DMS53 treated with DMSO at 0.1 percent for 48 hours (cell line): Measurements from ENCODE around the gene SCN5A.
"Not testable (repeated sequence)": the region's sequence is repeated elsewhere in the genome, so short reads cannot be mapped to it uniquely, and the experiment has no call there.

Source experiments
- DNase-seq: peaks from one replicate; lab custom pipeline; 2025; ENCODE audit not compliant: unreplicated experiment; lab: John Stamatoyannopoulos, UW

Gene SCN5A

GRCh38 chr3:38580450-38581382 is 68.8 kb downstream of the SCN5A start:
- DNase-seq, result no peak

DNA sequence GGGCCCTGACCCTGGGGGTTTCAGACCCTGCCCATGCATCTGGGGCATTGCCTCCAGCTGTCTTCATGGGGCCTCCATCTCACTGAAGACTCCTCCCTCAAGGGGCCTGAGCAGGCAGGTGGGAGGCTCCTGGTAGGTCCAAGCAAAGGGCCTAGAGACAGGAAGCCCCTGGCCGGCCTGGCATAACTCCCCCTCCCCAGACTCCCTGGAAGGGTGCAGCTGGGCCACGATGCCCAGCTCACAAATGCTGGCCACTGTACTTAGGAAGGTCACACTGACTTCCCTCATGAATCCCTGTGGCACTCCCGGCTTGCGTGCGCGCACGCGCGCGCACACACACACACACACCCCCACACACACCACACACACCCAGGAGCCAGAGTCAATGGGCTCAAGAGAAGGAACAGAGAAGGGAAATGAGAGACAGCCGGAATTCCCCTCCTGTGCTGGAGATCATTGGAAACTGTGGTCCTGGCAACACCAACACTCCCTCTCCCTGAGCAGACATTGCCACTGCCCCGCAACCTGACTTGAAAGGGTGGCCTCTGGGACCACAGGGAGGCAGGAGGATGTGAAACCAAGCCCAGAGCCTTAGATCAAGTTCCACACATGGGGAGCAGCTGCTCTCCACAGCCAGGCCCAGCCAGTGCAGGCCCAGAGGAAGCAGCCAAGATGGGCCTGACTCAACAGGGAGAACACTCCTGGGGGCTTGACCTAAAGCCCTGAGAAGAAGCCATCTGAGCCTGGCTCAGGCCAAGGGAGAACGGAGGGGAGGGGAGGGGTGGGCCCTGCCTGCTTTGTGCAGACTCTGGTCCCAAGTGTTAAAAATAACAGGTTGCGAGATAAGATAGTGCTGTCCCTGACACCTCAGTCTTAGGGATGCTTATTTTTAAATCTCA is 69.7 kb downstream of the SCN5A start:
- DNase-seq, result no peak

DNA sequence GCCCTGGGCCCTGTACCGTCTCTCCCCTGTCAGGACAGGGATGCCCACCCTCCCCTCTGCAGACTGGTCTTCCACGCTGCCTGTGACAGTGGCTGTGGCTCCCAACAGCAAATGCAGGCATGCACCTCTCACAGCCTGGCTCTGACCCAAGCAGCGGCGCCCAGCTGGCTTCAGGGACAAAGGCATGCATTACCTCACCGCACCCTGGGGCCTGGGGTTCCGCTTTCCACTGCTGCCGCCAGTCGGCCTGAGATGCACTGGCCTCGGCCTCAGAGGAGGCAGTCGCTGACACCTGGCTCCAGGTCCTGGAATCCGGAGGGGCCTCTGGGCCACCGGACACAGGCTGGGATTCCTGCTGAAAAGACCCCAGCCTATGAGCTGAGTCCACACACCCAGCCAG is 70.3 kb downstream of the SCN5A start:
- no peak for DNase-seq

- DNase-seq, result no peak
These were observed 70.9 kb downstream of the SCN5A start for GRCh38 chr3:38578551-38578950.

DNA sequence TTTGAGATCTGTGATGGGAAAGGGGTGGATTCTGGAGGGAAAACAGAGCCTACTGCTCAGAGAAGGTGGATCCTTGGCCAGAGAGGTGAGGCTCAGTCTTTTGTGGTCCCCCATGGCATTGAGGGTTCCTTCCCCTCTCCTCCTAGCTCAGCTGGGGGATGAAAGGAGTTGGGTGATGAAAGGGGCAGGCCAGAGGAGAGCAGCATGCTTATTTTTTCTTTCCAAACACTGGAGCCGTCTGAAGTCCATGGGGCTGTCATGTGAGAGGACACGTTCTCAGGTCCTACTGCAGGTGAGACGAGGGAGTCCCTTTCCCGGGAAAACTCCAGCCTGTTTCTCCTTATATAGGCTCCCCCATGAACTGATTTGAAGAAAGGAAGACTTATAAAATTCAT is 71.4 kb downstream of the SCN5A start:
- DNase-seq, result no peak

- no peak for DNase-seq
These were observed 72.0 kb downstream of the SCN5A start for GRCh38 chr3:38577371-38578080.

GRCh38 chr3:38576526-38577370 is 72.7 kb downstream of the SCN5A start:
- no peak for DNase-seq

- DNase-seq, result no peak
These were observed 73.4 kb downstream of the SCN5A start for GRCh38 chr3:38576131-38576525.

- DNase-seq, result no peak
These were observed 74.1 kb downstream of the SCN5A start for GRCh38 chr3:38575279-38575843.

GRCh38 chr3:38574411-38575278 is 74.8 kb downstream of the SCN5A start:
- DNase-seq, result no peak

- DNase-seq, result no peak
These were observed 75.9 kb downstream of the SCN5A start for GRCh38 chr3:38573556-38573955.

- no peak for DNase-seq
These were observed 76.4 kb downstream of the SCN5A start for GRCh38 chr3:38573111-38573510.

DNA sequence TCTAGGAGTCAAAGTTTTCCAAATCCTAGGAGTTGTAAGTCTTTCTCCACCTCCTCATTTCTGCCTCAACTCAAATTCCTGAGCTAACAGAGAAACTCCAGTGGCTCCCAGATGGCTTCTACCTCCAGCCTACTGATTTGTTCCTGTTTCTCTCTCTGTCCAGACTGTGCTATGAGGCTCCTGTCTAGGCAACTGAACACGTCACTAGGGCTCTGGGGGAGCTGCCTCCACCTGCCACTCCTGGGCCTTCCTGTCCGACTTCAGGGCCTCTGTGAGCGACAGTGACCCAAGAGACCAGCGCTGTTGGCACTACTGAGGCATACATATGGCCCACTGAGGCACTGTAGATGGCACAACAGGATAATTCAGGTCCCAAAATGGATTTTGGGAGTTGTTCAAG is 82.0 kb downstream of the SCN5A start:
- DNase-seq, result no peak

DNA sequence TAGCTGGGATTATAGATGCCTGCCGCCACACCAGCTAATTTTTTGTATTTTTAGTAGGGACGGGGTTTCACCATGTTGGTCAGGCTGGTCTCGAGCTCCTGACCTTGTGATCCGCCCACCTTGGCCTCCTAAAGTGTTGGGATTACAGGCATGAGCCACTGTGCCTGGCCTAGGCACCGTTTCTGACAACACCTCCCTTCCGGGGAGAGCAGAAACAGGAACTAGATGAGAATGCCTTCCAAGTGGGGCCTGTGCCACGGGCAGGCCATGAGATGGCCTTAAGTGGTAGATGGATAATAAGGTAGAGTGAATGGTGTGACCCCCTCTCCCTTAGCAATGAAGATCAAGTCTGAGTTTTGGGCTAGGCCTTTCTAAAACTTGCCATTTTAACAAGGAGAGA is 82.7 kb downstream of the SCN5A start:
- DNase-seq, result not testable (repeated sequence)

GRCh38 chr3:38566215-38566528 is 83.3 kb downstream of the SCN5A start:
- DNase-seq, result no peak

DNA sequence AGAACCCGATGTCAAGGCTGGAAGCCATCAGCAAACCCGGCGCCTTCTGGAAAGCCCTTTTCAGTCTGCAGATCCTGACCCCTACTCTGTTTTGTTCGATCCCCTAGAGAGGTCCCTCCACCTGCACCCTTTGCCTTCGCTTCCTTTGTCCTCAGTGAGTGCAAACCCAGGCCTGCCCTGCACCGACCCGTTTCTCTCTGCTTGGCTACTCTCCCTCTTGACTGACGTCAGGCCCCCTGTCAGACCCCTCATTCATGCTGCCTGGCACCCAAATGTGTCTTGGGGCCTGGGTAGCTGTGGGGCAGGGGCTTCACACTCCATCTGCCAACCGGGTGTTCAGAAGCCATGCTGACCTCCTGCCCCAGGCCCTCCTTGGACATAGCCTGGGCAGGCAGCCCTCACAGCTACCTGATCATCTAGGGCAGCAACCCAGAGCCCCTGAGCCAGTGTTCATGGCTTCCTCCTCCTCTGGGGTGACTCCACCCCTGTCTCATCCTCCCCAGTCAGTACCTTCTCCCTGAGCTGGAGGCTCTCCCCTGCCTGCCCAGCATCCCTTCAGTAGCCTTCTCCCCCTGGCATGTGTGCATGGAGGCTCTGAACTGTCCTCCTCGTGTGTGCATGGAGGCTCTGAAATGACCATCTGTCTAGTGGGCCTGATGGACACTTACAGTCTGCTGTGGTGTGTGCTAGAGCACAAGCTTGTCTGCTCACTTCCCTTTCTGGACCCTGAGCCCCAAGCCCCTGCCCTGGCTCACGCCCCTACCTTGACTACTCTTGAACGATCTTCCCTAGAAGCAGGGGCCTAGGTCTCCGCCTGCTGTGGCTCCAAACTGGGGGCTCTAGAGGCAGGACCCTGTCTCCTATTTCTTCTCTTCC is 83.9 kb downstream of the SCN5A start:
- DNase-seq, result no peak

- DNase-seq, result no peak
These were observed 84.7 kb downstream of the SCN5A start for GRCh38 chr3:38564631-38565338.

DNA sequence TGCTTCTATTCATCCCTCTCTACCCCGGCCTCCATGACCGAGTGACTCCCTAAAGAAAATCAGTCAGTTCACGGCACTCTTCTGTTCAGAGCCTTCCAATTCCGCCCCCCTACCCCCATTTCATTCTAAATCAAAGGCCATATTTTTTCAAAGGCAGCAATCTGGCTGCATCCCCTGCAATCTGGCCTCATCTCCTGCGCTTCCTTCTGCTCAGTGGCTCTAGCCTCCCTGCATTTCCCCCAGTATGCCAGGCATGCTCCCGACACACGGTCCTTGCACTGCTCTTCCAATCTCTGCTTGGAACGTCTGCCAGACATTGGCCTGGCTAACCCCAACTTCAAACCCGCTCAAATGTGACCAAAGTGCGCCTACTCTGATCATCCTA is 85.6 kb downstream of the SCN5A start:
- DNase-seq, result no peak
